DOHH2 (cell line): ENCODE measurements around the gene HLA-E.

Source experiments
- CTCF ChIP-seq: fragments of 200-600 bp; sonication (generic); IDR thresholded peaks from one replicate; pipeline ENCODE4 v1.5.1; 2014; ENCODE audit warnings: antibody characterized with exemption, mild to moderate bottlenecking, low read depth, low read length; ENCODE audit not compliant: poor library complexity, severe bottlenecking
- EZH2phosphoT487 ChIP-seq: fragments of 200-600 bp; sonication (generic); IDR thresholded peaks from 2 replicates; pipeline ENCODE4 v1.6.1; 2017; ENCODE audit warnings: borderline replicate concordance, mild to moderate bottlenecking, antibody characterized with exemption, low read length, moderate library complexity, mixed read lengths

GRCh38 chr6:30483677-30484279 is 5.5 kb upstream of the HLA-E start:
- TF ChIP-seq CTCF (peak; percentile 74), EZH2phosphoT487 (no peak)
